GM23248 (cell line): ENCODE results near the gene BICC1. TPM values are rescaled to one million over a fixed set of nuclear protein-coding genes. Genes with fewer than 3 reads are reported as not detected.
A peak's percentile ranks its signal among the peaks of the same experiment; 100 is the strongest.

Source experiments
- DNase-seq: peaks from one replicate; pipeline ENCODE4 v3.0.0-alpha.2; 2015
- H2AFZ ChIP-seq: fragments of 200-600 bp; sonication (generic); 2 replicates; pipeline ENCODE4 v1.6.1; 2016; ENCODE audit warnings: antibody characterized with exemption
- H3F3A ChIP-seq: fragments of 200-600 bp; sonication (generic); 2 replicates; pipeline ENCODE4 v1.6.1; 2016; ENCODE audit warnings: mild to moderate bottlenecking, antibody characterized with exemption, mixed run types; ENCODE audit not compliant: insufficient read depth
- H3K27ac ChIP-seq: fragments of 200-600 bp; sonication (generic); 2 replicates; pipeline ENCODE4 v1.5.1; 2016; ENCODE audit warnings: mild to moderate bottlenecking
- H3K27me3 ChIP-seq: fragments of 200-600 bp; sonication (generic); replicated peaks from 2 replicates; pipeline ENCODE4 v1.6.1; 2016; ENCODE audit warnings: mild to moderate bottlenecking; ENCODE audit not compliant: insufficient read depth
- H3K36me3 ChIP-seq: fragments of 200-600 bp; sonication (generic); 2 replicates; pipeline ENCODE4 v1.6.1; 2016; ENCODE audit warnings: low read depth, mild to moderate bottlenecking
- H3K4me1 ChIP-seq: fragments of 200-600 bp; sonication (generic); 2 replicates; pipeline ENCODE4 v1.6.1; 2016; ENCODE audit warnings: mild to moderate bottlenecking; ENCODE audit not compliant: insufficient read depth
- H3K4me2 ChIP-seq: fragments of 200-600 bp; sonication (generic); one replicate; pipeline ENCODE4 v1.6.1; 2016; ENCODE audit warnings: mild to moderate bottlenecking; ENCODE audit not compliant: unreplicated experiment
- H3K4me3 ChIP-seq: fragments of 200-600 bp; sonication (generic); 2 replicates; pipeline ENCODE4 v1.5.1; 2016; ENCODE audit warnings: mild to moderate bottlenecking
- H3K79me2 ChIP-seq: fragments of 200-600 bp; sonication (generic); 2 replicates; pipeline ENCODE4 v1.6.1; 2016; ENCODE audit warnings: mild to moderate bottlenecking; ENCODE audit not compliant: insufficient read depth
- H3K9ac ChIP-seq: fragments of 200-600 bp; sonication (generic); 2 replicates; pipeline ENCODE4 v1.6.1; 2016; ENCODE audit warnings: mild to moderate bottlenecking
- H3K9me2 ChIP-seq: fragments of 200-600 bp; sonication (generic); 2 replicates; pipeline ENCODE4 v1.6.1; 2016; ENCODE audit warnings: mixed run types, mild to moderate bottlenecking, moderate library complexity; ENCODE audit not compliant: insufficient read depth
- H3K9me3 ChIP-seq: fragments of 200-600 bp; sonication (generic); one replicate; pipeline ENCODE4 v1.6.1; 2017; ENCODE audit warnings: low read depth
- H4K20me1 ChIP-seq: fragments of 200-600 bp; sonication (generic); 2 replicates; pipeline ENCODE4 v1.6.0; 2016; ENCODE audit not compliant: insufficient read depth
- EZH2 ChIP-seq: fragments of 200-600 bp; sonication (generic); IDR thresholded peaks from 2 replicates; pipeline ENCODE4 v1.6.1; 2018; ENCODE audit warnings: antibody characterized with exemption, mild to moderate bottlenecking; ENCODE audit not compliant: insufficient read depth, poor library complexity, severe bottlenecking
- EZH2phosphoT487 ChIP-seq: fragments of 200-600 bp; sonication (generic); IDR thresholded peaks from 2 replicates; pipeline ENCODE4 v1.6.1; 2018; ENCODE audit warnings: antibody characterized with exemption, moderate library complexity, mild to moderate bottlenecking, low read depth; ENCODE audit not compliant: insufficient read depth
- WGBS, 2 experiments: methylation state at CpG; one replicate each; pipeline ENCODE4 v1.1.6; 2015 to 2017; ENCODE audit warnings: low lambda C conversion rate in 2 of 2, low coverage in 1 of 2; ENCODE audit errors: missing lambda C conversion rate in 2 of 2; 5-methylcytosine and 5-hydroxymethylcytosine counted together
- in situ Hi-C: fragments of 300-500 bp; cut with MboI; formaldehyde crosslinking; loops from 2 replicates; pipeline ENCODE4 v1.15.0; 2020
- polyA plus RNA-seq: library from polyadenylated mRNA; unstranded; fragments of >200 nt; fragmentation: Nextera tagmentation; extraction: Ambion mirVana; gene quantifications from 2 replicates; pipeline ENCODE4 v1.2.1, GENCODE V29; 2016
- total RNA-seq: library from RNA; depleted of rRNA; stranded (reverse); fragments of >200 nt; shearing (Covaris generic); gene quantifications from 2 replicates; pipeline ENCODE4 v1.2.3, GENCODE V29; 2014

The BICC1 gene
- total and polyA plus RNA-seq, 2 experiments from 2014 or later = 80.5 to 97.0 TPM

- H3K4me3 ChIP-seq = no peak overlapping the region
- no peak overlapping the region for H3K27ac ChIP-seq
- 100% methylated on average over 2 of the region's 2 CpGs for WGBS, 2 experiments
- no peak overlapping the region for H3K9ac ChIP-seq
- in situ Hi-C loops = no loop called here
- H4K20me1 ChIP-seq = 0 out of 2 replicates have a peak, but pooled peaks cover 5% of the 10 kb centered on the region
- H3K4me1 ChIP-seq = peaks cover 47% of the 10 kb centered on the region
- H3K36me3 ChIP-seq = no peaks in the 10 kb centered on the region
- no peak overlapping the region for H2AFZ ChIP-seq
- TF ChIP-seq EZH2phosphoT487 = no peak
- TF ChIP-seq EZH2 = no peak
- no peak overlapping the region for H3K4me2 ChIP-seq
- H3K27me3 ChIP-seq = no peaks in the 10 kb centered on the region
- DNase-seq = peak; percentile 31
- peaks cover 91% of the 10 kb centered on the region for H3K79me2 ChIP-seq
- peaks cover 46% of the 10 kb centered on the region for H3F3A ChIP-seq
- no peaks in the 10 kb centered on the region for H3K9me2 ChIP-seq
- H3K9me3 ChIP-seq = no peaks in the 10 kb centered on the region
Measured at GRCh38 chr10:58753425-58753824, 240.8 kb downstream of the BICC1 start.

GRCh38 chr10:58754469-58755339 lies 242.0 kb downstream of the BICC1 start:
- peak overlapping the region; percentile 97 for H3K27ac ChIP-seq

GRCh38 chr10:58755340-58755610 lies 242.6 kb downstream of the BICC1 start:
- Histone ChIP-seq H3K4me2 (peak overlapping the region; percentile 99), H3K9me3 (no peaks in the 10 kb centered on the region), H3K9me2 (no peaks in the 10 kb centered on the region), H3K36me3 (no peaks in the 10 kb centered on the region), H3K27ac (peak overlapping the region; percentile 97), H4K20me1 (0 out of 2 replicates have a peak, but pooled peaks cover 3% of the 10 kb centered on the region), H2AFZ (peak overlapping the region; percentile 12), H3K4me3 (peak overlapping the region; percentile 74), H3K4me1 (peaks cover 50% of the 10 kb centered on the region), H3K27me3 (no peaks in the 10 kb centered on the region), H3F3A (peaks cover 46% of the 10 kb centered on the region), H3K79me2 (peaks cover 89% of the 10 kb centered on the region), H3K9ac (peak overlapping the region; percentile 89)
- in situ Hi-C loops = no loop called here
- no peak for TF ChIP-seq EZH2
- TF ChIP-seq EZH2phosphoT487 = no peak
- 40 to 45% methylated on average over 1 of the region's 1 CpG for WGBS, 2 experiments
- peak; percentile 26 for DNase-seq

More at GRCh38 chr10:58754469-58755339, 242.0 kb downstream of the BICC1 start:
- Histone ChIP-seq H3F3A (peaks cover 46% of the 10 kb centered on the region), H3K36me3 (no peaks in the 10 kb centered on the region), H3K9me3 (no peaks in the 10 kb centered on the region), H2AFZ (peak overlapping the region; percentile 12), H3K4me2 (peak overlapping the region; percentile 99), H3K4me3 (peak overlapping the region; percentile 74), H3K79me2 (peaks cover 89% of the 10 kb centered on the region), H3K4me1 (peaks cover 50% of the 10 kb centered on the region), H3K9me2 (no peaks in the 10 kb centered on the region), H3K9ac (peak overlapping the region; percentile 89), H3K27me3 (no peaks in the 10 kb centered on the region), H4K20me1 (0 out of 2 replicates have a peak, but pooled peaks cover 5% of the 10 kb centered on the region)
- peak; percentile 53 for DNase-seq
- no peak for TF ChIP-seq EZH2phosphoT487
- no peak for TF ChIP-seq EZH2
- in situ Hi-C loops = no loop called here
- WGBS, 2 experiments = 29 to 33% methylated on average over 4 of the region's 4 CpGs

GRCh38 chr10:58755677-58756076 lies 243.0 kb downstream of the BICC1 start:
- peaks cover 89% of the 10 kb centered on the region for H3K79me2 ChIP-seq
- TF ChIP-seq EZH2phosphoT487 = no peak
- no peak for TF ChIP-seq EZH2

More at GRCh38 chr10:58755677-58756076, 243.0 kb downstream of the BICC1 start:
- in situ Hi-C loops = no loop called here
- no peaks in the 10 kb centered on the region for H4K20me1 ChIP-seq
- 7% methylated on average over 4 of the region's 4 CpGs for WGBS, 2 experiments
- no peaks in the 10 kb centered on the region for H3K9me3 ChIP-seq
- H3K9ac ChIP-seq = peak overlapping the region; percentile 89
- peak overlapping the region; percentile 53 for H2AFZ ChIP-seq
- peak overlapping the region; percentile 99 for H3K4me2 ChIP-seq
- H3K4me3 ChIP-seq = peak overlapping the region; percentile 74
- H3K27ac ChIP-seq = peak overlapping the region; percentile 97
- H3K9me2 ChIP-seq = no peaks in the 10 kb centered on the region
- DNase-seq = peak; percentile 94
- H3K4me1 ChIP-seq = peaks cover 50% of the 10 kb centered on the region
- H3F3A ChIP-seq = peaks cover 46% of the 10 kb centered on the region
- H3K27me3 ChIP-seq = no peaks in the 10 kb centered on the region
- H3K36me3 ChIP-seq = no peaks in the 10 kb centered on the region
